HepG2 (cell line): Measurements from ENCODE around the gene EGR2. TPM values are rescaled to one million over a fixed set of nuclear protein-coding genes. Genes with fewer than 3 reads are reported as not detected.

Source experiments
- ARID5B ChIP-seq: IDR thresholded peaks from 2 replicates; pipeline ENCODE4 v1.4.0; 2020; ENCODE audit warnings: mild to moderate bottlenecking, missing genetic modification reagents
- BCL6 ChIP-seq: IDR thresholded peaks from 2 replicates; pipeline ENCODE4 v1.6.1; 2016; ENCODE audit warnings: missing genetic modification reagents, missing compliant biosample characterization
- BHLHE40 ChIP-seq: IDR thresholded peaks from 2 replicates; pipeline ENCODE4 v1.6.1; 2011; ENCODE audit warnings: low read length, improper control_type of control experiment
- PLSCR1 ChIP-seq: sonication (generic); formaldehyde crosslinking; IDR thresholded peaks from 2 replicates; pipeline ENCODE4 v1.5.0; 2020; ENCODE audit warnings: missing genetic modification reagents, mild to moderate bottlenecking, borderline replicate concordance
- PRDM4 ChIP-seq: sonication (generic); formaldehyde crosslinking; IDR thresholded peaks from 2 replicates; pipeline ENCODE4 v1.9.0; 2021; ENCODE audit warnings: missing genetic modification reagents, borderline replicate concordance
- RAD21 ChIP-seq: fragments of 450-650 bp; formaldehyde crosslinking; IDR thresholded peaks from 2 replicates; pipeline ENCODE4 v1.5.0; 2020; ENCODE audit warnings: mild to moderate bottlenecking
- SAP130 ChIP-seq: IDR thresholded peaks from 2 replicates; pipeline ENCODE4 v1.6.1; 2016; ENCODE audit warnings: low read depth
- SOX5 ChIP-seq: IDR thresholded peaks from 2 replicates; pipeline ENCODE4 v1.6.1; 2016; ENCODE audit warnings: borderline replicate concordance
- STAT5B ChIP-seq: sonication (generic); formaldehyde crosslinking; IDR thresholded peaks from 2 replicates; pipeline ENCODE4 v1.4.0; 2020; ENCODE audit warnings: missing genetic modification reagents
- ZBTB44 ChIP-seq: sonication (generic); formaldehyde crosslinking; IDR thresholded peaks from 2 replicates; pipeline ENCODE4 v1.4.0; 2020; ENCODE audit warnings: missing genetic modification reagents
- ZFP36L2 ChIP-seq: sonication (generic); formaldehyde crosslinking; IDR thresholded peaks from 2 replicates; pipeline ENCODE4 v1.4.0; 2020; ENCODE audit warnings: missing genetic modification reagents
- ZMAT5 ChIP-seq: sonication (generic); formaldehyde crosslinking; IDR thresholded peaks from 2 replicates; pipeline ENCODE4 v1.5.0; 2020; ENCODE audit warnings: mild to moderate bottlenecking, low read depth, missing genetic modification reagents, borderline replicate concordance
- ZNF331 ChIP-seq: sonication (generic); formaldehyde crosslinking; IDR thresholded peaks from 2 replicates; pipeline ENCODE4 v1.4.0; 2020; ENCODE audit warnings: missing genetic modification reagents
- ZNF383 ChIP-seq: sonication (generic); formaldehyde crosslinking; IDR thresholded peaks from 2 replicates; pipeline ENCODE4 v1.4.0; 2020; ENCODE audit warnings: missing genetic modification reagents, mild to moderate bottlenecking, borderline replicate concordance
- ZNF749 ChIP-seq: sonication (generic); formaldehyde crosslinking; IDR thresholded peaks from 2 replicates; pipeline ENCODE4 v1.8.0; 2022; ENCODE audit warnings: mild to moderate bottlenecking, missing genetic modification reagents, moderate library complexity, borderline replicate concordance
- ZNF782 ChIP-seq: sonication (generic); formaldehyde crosslinking; IDR thresholded peaks from 2 replicates; pipeline ENCODE4 v1.4.0; 2020; ENCODE audit warnings: missing genetic modification reagents, mild to moderate bottlenecking, borderline replicate concordance
- ZSCAN21 ChIP-seq: sonication (generic); formaldehyde crosslinking; IDR thresholded peaks from 2 replicates; pipeline ENCODE4 v1.8.0; 2022; ENCODE audit warnings: mild to moderate bottlenecking, missing genetic modification reagents, moderate library complexity, borderline replicate concordance
- ZSCAN25 ChIP-seq: sonication (generic); formaldehyde crosslinking; IDR thresholded peaks from 2 replicates; pipeline ENCODE4 v1.8.0; 2022; ENCODE audit warnings: mild to moderate bottlenecking, missing genetic modification reagents
- ZXDC ChIP-seq: sonication (generic); formaldehyde crosslinking; IDR thresholded peaks from 2 replicates; pipeline ENCODE4 v1.5.0; 2020; ENCODE audit warnings: mild to moderate bottlenecking, missing genetic modification reagents
- polyA plus RNA-seq, 8 experiments: library from polyadenylated mRNA; depleted of rRNA in 3 of 8; stranded (reverse) in 7 of 8; unstranded in 1 of 8; fragments of >200 nt; fragmentation: Illumina TruSeq in 4 of 8; extraction: Trizol in 4 of 8; gene quantifications; 2 replicates each; pipeline versions ENCODE4 v1.2.1 to v1.2.3, GENCODE V29; 2011 to 2016; ENCODE audit warnings: low read depth in 4 of 8, missing spikeins in 1 of 8, mixed read lengths in 1 of 8; ENCODE audit not compliant: insufficient read depth in 1 of 8
- total RNA-seq, 5 experiments: library from RNA; depleted of rRNA; stranded (reverse); fragments of >200 nt; fragmentation: Illumina TruSeq; extraction: Trizol; gene quantifications; 2 replicates each; pipeline ENCODE4 v1.2.3, GENCODE V29; 2016; ENCODE audit warnings: low read depth in 1 of 5

EGR2 gene
- total and polyA plus RNA-seq, 2 of the 13 experiments (the other 11 are each of a cell fraction or from before 2014, with no cell fraction given): 0.11 to 0.15 TPM

GRCh38 chr10:62860946-62861345 lies 44.8 kb upstream of the EGR2 start (continued):
- TF ChIP-seq ARID5B (CRISPR knock-in tag): peak; percentile 45
- no peak for TF ChIP-seq ZNF331 (CRISPR knock-in tag)
- TF ChIP-seq RAD21: no peak
- TF ChIP-seq PLSCR1 (CRISPR knock-in tag): no peak
- TF ChIP-seq ZNF749: no peak
- no peak for TF ChIP-seq ZNF782 (CRISPR knock-in tag)
- TF ChIP-seq ZSCAN25: no peak
- 0 out of 2 replicates have a peak, but pooled peaks have one; percentile 12 for TF ChIP-seq BCL6 (CRISPR knock-in tag)
- TF ChIP-seq PRDM4 (CRISPR knock-in tag): no peak
- TF ChIP-seq ZNF383 (CRISPR knock-in tag): no peak
- peak; percentile 30; the same call in 1 of the 2 replicates for TF ChIP-seq SAP130 (CRISPR knock-in tag)
- TF ChIP-seq ZSCAN21: no peak
- TF ChIP-seq ZMAT5 (CRISPR knock-in tag): no peak
- TF ChIP-seq STAT5B (CRISPR knock-in tag): no peak
- no peak for TF ChIP-seq BHLHE40
- TF ChIP-seq ZBTB44 (CRISPR knock-in tag): no peak
- peak; percentile 55; the same call in 1 of the 2 replicates for TF ChIP-seq SOX5 (CRISPR knock-in tag)
- no peak for TF ChIP-seq ZXDC
- TF ChIP-seq ZFP36L2 (CRISPR knock-in tag): no peak
